ENCODE data around the gene EDIL3.

GRCh38 chr5:84382363-84383295 lies 2.1 kb downstream of the EDIL3 start:
- TF ChIP-seq CTCF (IDR thresholded peaks at IDR 0.05) (no peak), POLR2A (IDR thresholded peaks at IDR 0.05) (peak in 2 of 4 donors; percentile 26 to 28)

All from esophagus squamous epithelium (tissue), 4 donors.